Measurements from ENCODE around the gene UBL7. TPM values are rescaled to one million over a fixed set of nuclear protein-coding genes. Genes with fewer than 3 reads are reported as not detected.

Gene UBL7
- total RNA-seq, 4 donors from 2014 or later: 47.9 to 60.0 (median 52.0) TPM

- no peak overlapping the region for H3K4me3 ChIP-seq
- peaks cover 0 to 44% of the 10 kb centered on the region in 2 donors for H3K36me3 ChIP-seq
- no peaks in the 10 kb centered on the region for H3K27me3 ChIP-seq
- H3K27ac ChIP-seq: no peak overlapping the region
- H3K4me1 ChIP-seq: no peaks in the 10 kb centered on the region
- H3K9me3 ChIP-seq: no peaks in the 10 kb centered on the region
- WGBS, 2 donors (ENCODE audit: low coverage in 1 of 2): 60 to 70% methylated on average over 2 to 10 of the region's 14 CpGs
- TF ChIP-seq CTCF (IDR thresholded peaks at IDR 0.05) (no peak), POLR2A (IDR thresholded peaks at IDR 0.05) (no peak)
- ATAC-seq: no peak
Measured at GRCh38 chr15:74443100-74443909, 17.7 kb downstream of the UBL7 start.

- Histone ChIP-seq H3K36me3 (peaks cover 0 to 37% of the 10 kb centered on the region in 2 donors), H3K4me1 (no peaks in the 10 kb centered on the region), H3K27ac (no peak overlapping the region), H3K4me3 (no peak overlapping the region), H3K27me3 (no peaks in the 10 kb centered on the region), H3K9me3 (no peaks in the 10 kb centered on the region)
- TF ChIP-seq CTCF (IDR thresholded peaks at IDR 0.05): no peak
- TF ChIP-seq POLR2AphosphoS5 (IDR thresholded peaks at IDR 0.05): no peak
- TF ChIP-seq EP300 (IDR thresholded peaks at IDR 0.05): no peak
- no peak for TF ChIP-seq POLR2A (IDR thresholded peaks at IDR 0.05)
- no peak for ATAC-seq
- 45 to 75% methylated on average over 1 to 3 of the region's 3 CpGs for WGBS, 2 donors (ENCODE audit: low coverage in 1 of 2)
Measured at GRCh38 chr15:74442604-74443003, 18.4 kb downstream of the UBL7 start.

- no peak overlapping the region for H3K27ac ChIP-seq
- peaks cover 0 to 31% of the 10 kb centered on the region in 2 donors for H3K36me3 ChIP-seq
- H3K4me3 ChIP-seq: no peak overlapping the region
- no peaks in the 10 kb centered on the region for H3K9me3 ChIP-seq
- 57 to 82% methylated on average over 2 to 3 of the region's 3 CpGs for WGBS, 2 donors (ENCODE audit: low coverage in 1 of 2)
- H3K4me1 ChIP-seq: no peaks in the 10 kb centered on the region
- no peak for TF ChIP-seq POLR2AphosphoS5 (IDR thresholded peaks at IDR 0.05)
- TF ChIP-seq CTCF (IDR thresholded peaks at IDR 0.05): no peak
- ATAC-seq: no peak
- H3K27me3 ChIP-seq: no peaks in the 10 kb centered on the region
Measured at GRCh38 chr15:74442063-74442462, 18.9 kb downstream of the UBL7 start.

- Histone ChIP-seq H3K4me1 (no peaks in the 10 kb centered on the region), H3K36me3 (peaks cover 0 to 24% of the 10 kb centered on the region in 2 donors), H3K27ac (no peak overlapping the region), H3K27me3 (no peaks in the 10 kb centered on the region), H3K9me3 (no peaks in the 10 kb centered on the region), H3K4me3 (no peak overlapping the region)
- TF ChIP-seq POLR2A (IDR thresholded peaks at IDR 0.05): no peak
- no peak for TF ChIP-seq POLR2AphosphoS5 (IDR thresholded peaks at IDR 0.05)
- no peak for TF ChIP-seq CTCF (IDR thresholded peaks at IDR 0.05)
- TF ChIP-seq EP300 (IDR thresholded peaks at IDR 0.05): no peak
- no peak for ATAC-seq
- WGBS, 2 donors (ENCODE audit: low coverage in 1 of 2): 77 to 86% methylated on average over 1 of the region's 6 CpGs
Measured at GRCh38 chr15:74441248-74441941, 19.6 kb downstream of the UBL7 start.

Data from gastroesophageal sphincter (tissue), 4 donors.